ENCODE results near the gene RASGRF1.

DNA sequence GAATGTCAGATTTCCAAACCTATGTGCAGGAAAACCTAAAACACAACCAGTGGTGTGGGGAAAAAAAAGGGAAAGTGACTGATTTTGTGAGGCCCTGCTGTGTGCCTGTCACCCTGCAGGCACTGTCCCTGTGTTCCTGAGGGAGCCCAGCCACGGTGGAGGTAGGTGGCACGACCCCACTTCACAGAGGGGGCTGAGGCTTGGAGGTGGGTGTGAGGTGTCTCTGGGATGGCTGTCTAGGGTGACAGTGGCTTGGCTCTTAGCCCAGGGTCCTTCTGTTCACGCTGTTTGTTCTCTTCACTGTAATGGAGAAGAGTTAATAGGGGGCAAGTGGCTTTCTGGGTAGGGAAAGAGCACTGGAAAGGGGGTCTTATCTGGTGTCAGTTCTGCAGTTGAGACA lies 22.6 kb downstream of the RASGRF1 start:
- TF ChIP-seq POLR2A (IDR thresholded peaks at IDR 0.05; ENCODE audit: low read length) (no peak), GATA1 (IDR thresholded peaks at IDR 0.05; ENCODE audit: low read depth, low read length) (no peak)

All from erythroblast (primary cell).